Measurements from ENCODE around the gene HCN3.

- TF ChIP-seq, protein P1, sequence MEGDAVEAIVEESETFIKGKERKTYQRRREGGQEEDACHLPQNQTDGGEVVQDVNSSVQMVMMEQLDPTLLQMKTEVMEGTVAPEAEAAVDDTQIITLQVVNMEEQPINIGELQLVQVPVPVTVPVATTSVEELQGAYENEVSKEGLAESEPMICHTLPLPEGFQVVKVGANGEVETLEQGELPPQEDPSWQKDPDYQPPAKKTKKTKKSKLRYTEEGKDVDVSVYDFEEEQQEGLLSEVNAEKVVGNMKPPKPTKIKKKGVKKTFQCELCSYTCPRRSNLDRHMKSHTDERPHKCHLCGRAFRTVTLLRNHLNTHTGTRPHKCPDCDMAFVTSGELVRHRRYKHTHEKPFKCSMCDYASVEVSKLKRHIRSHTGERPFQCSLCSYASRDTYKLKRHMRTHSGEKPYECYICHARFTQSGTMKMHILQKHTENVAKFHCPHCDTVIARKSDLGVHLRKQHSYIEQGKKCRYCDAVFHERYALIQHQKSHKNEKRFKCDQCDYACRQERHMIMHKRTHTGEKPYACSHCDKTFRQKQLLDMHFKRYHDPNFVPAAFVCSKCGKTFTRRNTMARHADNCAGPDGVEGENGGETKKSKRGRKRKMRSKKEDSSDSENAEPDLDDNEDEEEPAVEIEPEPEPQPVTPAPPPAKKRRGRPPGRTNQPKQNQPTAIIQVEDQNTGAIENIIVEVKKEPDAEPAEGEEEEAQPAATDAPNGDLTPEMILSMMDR (IDR thresholded peaks at IDR 0.05), result no peak
- TF ChIP-seq POLR2A (IDR thresholded peaks at IDR 0.05), result no peak
Measured at GRCh38 chr1:155286544-155286943, 9.3 kb downstream of the HCN3 start.
